IMR-90 (cell line): Measurements from ENCODE around the gene SV2C.

Experiments used
- BHLHE40 ChIP-seq: fragments of 150-350 bp; IDR thresholded peaks from 2 replicates; pipeline ENCODE4 v1.6.1; 2016; ENCODE audit warnings: mild to moderate bottlenecking, low read depth, low read length
- CEBPB ChIP-seq: IDR thresholded peaks from 2 replicates; pipeline ENCODE4 v1.6.1; 2012; ENCODE audit warnings: low read depth, low read length, improper control_type of control experiment
- CHD1 ChIP-seq: IDR thresholded peaks from 2 replicates; pipeline ENCODE4 v1.6.1; 2012; ENCODE audit warnings: low read depth, low read length, improper control_type of control experiment
- FOS ChIP-seq: fragments of 150-350 bp; IDR thresholded peaks from 2 replicates; pipeline ENCODE4 v1.6.1; 2016; ENCODE audit warnings: low read depth, low read length
- MAFK ChIP-seq: IDR thresholded peaks from 2 replicates; pipeline ENCODE4 v1.6.1; 2012; ENCODE audit warnings: low read depth, low read length, improper control_type of control experiment
- MAZ ChIP-seq: IDR thresholded peaks from 2 replicates; pipeline ENCODE4 v1.6.1; 2012; ENCODE audit warnings: low read depth, mild to moderate bottlenecking, low read length, improper control_type of control experiment, moderate library complexity, borderline replicate concordance
- MXI1 ChIP-seq: IDR thresholded peaks from 2 replicates; pipeline ENCODE4 v1.6.1; 2012; ENCODE audit warnings: low read depth, mild to moderate bottlenecking, low read length, moderate library complexity, borderline replicate concordance
- NFE2L2 ChIP-seq: fragments of 150-350 bp; IDR thresholded peaks from 2 replicates; pipeline ENCODE4 v1.6.1; 2016; ENCODE audit warnings: low read depth, mild to moderate bottlenecking, low read length
- POLR2A ChIP-seq: IDR thresholded peaks from 2 replicates; pipeline ENCODE4 v1.6.1; 2012; ENCODE audit warnings: mild to moderate bottlenecking, low read depth, low read length
- RAD21 ChIP-seq: IDR thresholded peaks from 2 replicates; pipeline ENCODE4 v1.6.1; 2012; ENCODE audit warnings: low read length, improper control_type of control experiment
- RFX5 ChIP-seq: IDR thresholded peaks from 2 replicates; pipeline ENCODE4 v1.8.0; 2012; ENCODE audit warnings: low read depth, mild to moderate bottlenecking, low read length, moderate library complexity
- SMC3 ChIP-seq: fragments of 150-350 bp; IDR thresholded peaks from 2 replicates; pipeline ENCODE4 v1.6.1; 2016; ENCODE audit warnings: low read depth, mild to moderate bottlenecking, antibody characterized with exemption, low read length, moderate library complexity
- TF ChIP-seq, protein P1 (sequence below): conservative IDR thresholded peaks from 2 replicates; pipeline ENCODE4 v1.5.1; 2012; ENCODE audit warnings: mild to moderate bottlenecking, low read depth, low read length, improper control_type of control experiment
- TF ChIP-seq, protein P2 (sequence below): fragments of 150-350 bp; IDR thresholded peaks from 2 replicates; pipeline ENCODE4 v1.6.1; 2016; ENCODE audit warnings: low read depth, mild to moderate bottlenecking, low read length, moderate library complexity, borderline replicate concordance

DNA sequence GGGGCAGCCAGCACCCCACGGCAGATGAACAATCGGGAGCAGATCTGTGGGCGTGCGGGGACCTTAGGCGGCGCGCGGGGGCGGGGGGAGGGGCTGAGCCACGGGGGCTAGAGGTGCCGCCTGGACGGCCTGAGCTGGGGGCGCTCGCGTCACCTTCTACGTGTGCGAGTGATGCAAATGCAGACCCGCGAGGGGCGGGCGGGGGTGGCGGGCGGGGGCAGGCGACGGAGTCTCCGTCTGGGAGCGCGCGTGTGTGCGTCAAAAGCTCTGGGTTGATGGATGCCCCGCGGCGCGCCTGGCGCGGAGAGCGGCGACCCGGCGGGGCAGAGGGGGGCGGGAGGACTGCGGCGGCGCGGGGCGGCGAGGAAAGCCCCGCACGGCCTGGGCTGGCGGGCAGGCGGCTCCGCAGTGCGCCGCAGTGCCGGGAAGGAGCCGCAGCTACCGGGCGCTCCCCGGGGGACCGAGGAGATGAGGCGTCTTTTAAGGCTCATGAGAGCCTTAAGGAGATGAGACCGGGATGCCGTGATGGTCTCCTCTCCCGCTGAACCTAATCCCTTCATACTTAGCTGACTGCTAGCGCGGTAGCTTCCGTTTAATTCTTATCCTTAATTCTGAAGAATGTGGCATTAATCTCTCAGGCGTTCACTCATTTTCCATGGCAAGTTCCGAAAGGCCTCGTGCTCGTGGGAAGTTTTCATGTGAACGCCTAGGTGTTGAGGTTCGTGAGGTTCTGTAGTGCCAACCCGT, 1.5 kb downstream of the SV2C start:
- TF ChIP-seq, protein P1, sequence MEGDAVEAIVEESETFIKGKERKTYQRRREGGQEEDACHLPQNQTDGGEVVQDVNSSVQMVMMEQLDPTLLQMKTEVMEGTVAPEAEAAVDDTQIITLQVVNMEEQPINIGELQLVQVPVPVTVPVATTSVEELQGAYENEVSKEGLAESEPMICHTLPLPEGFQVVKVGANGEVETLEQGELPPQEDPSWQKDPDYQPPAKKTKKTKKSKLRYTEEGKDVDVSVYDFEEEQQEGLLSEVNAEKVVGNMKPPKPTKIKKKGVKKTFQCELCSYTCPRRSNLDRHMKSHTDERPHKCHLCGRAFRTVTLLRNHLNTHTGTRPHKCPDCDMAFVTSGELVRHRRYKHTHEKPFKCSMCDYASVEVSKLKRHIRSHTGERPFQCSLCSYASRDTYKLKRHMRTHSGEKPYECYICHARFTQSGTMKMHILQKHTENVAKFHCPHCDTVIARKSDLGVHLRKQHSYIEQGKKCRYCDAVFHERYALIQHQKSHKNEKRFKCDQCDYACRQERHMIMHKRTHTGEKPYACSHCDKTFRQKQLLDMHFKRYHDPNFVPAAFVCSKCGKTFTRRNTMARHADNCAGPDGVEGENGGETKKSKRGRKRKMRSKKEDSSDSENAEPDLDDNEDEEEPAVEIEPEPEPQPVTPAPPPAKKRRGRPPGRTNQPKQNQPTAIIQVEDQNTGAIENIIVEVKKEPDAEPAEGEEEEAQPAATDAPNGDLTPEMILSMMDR = no peak
- TF ChIP-seq POLR2A (no peak), CEBPB (no peak), FOS (no peak), MAZ (no peak), RFX5 (no peak), SMC3 (no peak), BHLHE40 (no peak), NFE2L2 (no peak), RAD21 (no peak), MAFK (no peak), MXI1 (no peak), CHD1 (no peak)
- TF ChIP-seq, protein P2, sequence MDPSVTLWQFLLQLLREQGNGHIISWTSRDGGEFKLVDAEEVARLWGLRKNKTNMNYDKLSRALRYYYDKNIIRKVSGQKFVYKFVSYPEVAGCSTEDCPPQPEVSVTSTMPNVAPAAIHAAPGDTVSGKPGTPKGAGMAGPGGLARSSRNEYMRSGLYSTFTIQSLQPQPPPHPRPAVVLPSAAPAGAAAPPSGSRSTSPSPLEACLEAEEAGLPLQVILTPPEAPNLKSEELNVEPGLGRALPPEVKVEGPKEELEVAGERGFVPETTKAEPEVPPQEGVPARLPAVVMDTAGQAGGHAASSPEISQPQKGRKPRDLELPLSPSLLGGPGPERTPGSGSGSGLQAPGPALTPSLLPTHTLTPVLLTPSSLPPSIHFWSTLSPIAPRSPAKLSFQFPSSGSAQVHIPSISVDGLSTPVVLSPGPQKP = no peak
